Measurements from ENCODE around the gene DHCR7. TPM values are rescaled to one million over a fixed set of nuclear protein-coding genes. Genes with fewer than 3 reads are reported as not detected.

The DHCR7 gene
- total RNA-seq, 1 donor from 2014 or later: 208 TPM

GRCh38 chr11:71472357-71472885 lies 24.2 kb upstream of the DHCR7 start:
- Mint-ChIP-seq H3K9me3 (no peaks in the 10 kb centered on the region), H3K27me3 (ENCODE audit: low read depth) (no peaks in the 10 kb centered on the region), H3K36me3 (ENCODE audit: low read depth) (peaks cover 11% of the 10 kb centered on the region), H3K4me3 (no peak overlapping the region), H3K27ac (ENCODE audit: unreplicated experiment) (no peak overlapping the region), H3K4me1 (no peaks in the 10 kb centered on the region)
- DNase-seq (ENCODE audit: low read depth, low spot score): no peak
- TF ChIP-seq, protein P1, sequence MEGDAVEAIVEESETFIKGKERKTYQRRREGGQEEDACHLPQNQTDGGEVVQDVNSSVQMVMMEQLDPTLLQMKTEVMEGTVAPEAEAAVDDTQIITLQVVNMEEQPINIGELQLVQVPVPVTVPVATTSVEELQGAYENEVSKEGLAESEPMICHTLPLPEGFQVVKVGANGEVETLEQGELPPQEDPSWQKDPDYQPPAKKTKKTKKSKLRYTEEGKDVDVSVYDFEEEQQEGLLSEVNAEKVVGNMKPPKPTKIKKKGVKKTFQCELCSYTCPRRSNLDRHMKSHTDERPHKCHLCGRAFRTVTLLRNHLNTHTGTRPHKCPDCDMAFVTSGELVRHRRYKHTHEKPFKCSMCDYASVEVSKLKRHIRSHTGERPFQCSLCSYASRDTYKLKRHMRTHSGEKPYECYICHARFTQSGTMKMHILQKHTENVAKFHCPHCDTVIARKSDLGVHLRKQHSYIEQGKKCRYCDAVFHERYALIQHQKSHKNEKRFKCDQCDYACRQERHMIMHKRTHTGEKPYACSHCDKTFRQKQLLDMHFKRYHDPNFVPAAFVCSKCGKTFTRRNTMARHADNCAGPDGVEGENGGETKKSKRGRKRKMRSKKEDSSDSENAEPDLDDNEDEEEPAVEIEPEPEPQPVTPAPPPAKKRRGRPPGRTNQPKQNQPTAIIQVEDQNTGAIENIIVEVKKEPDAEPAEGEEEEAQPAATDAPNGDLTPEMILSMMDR (conservative IDR thresholded peaks at IDR 0.05): no peak

DNA sequence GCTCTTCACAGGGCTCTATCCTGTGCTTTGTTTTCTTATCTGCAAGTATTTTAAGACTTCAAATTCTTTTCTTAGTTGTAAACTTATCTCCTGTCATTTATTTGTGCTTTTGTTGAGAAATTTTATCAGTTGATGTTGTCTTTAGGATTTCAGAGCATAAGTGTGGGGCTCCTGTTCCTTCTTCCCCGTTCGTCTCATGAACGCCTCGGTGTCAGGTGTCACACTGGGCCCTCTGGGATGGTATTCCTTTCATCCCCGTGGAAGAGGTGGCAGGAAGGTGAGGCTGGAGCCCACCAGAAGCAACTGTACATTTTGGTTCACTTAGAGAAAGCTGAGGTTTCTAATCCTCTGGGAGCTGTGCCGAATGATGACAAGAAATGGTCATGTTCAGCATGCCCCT lies 22.8 kb upstream of the DHCR7 start:
- TF ChIP-seq, protein P1 (conservative IDR thresholded peaks at IDR 0.05): no peak
- H3K27me3 Mint-ChIP-seq (ENCODE audit: low read depth): no peaks in the 10 kb centered on the region
- no peaks in the 10 kb centered on the region for H3K9me3 Mint-ChIP-seq
- H3K27ac Mint-ChIP-seq (ENCODE audit: unreplicated experiment): no peak overlapping the region
- H3K4me1 Mint-ChIP-seq: no peaks in the 10 kb centered on the region
- no peak overlapping the region for H3K4me3 Mint-ChIP-seq
- no peak for DNase-seq (ENCODE audit: low read depth, low spot score)
- H3K36me3 Mint-ChIP-seq (ENCODE audit: low read depth): peaks cover 14% of the 10 kb centered on the region

GRCh38 chr11:71467164-71467563 lies 19.0 kb upstream of the DHCR7 start:
- H3K27ac Mint-ChIP-seq (ENCODE audit: unreplicated experiment): no peak overlapping the region
- no peaks in the 10 kb centered on the region for H3K27me3 Mint-ChIP-seq (ENCODE audit: low read depth)
- no peak for DNase-seq (ENCODE audit: low read depth, low spot score)
- TF ChIP-seq, protein P1 (conservative IDR thresholded peaks at IDR 0.05): no peak
- no peaks in the 10 kb centered on the region for H3K9me3 Mint-ChIP-seq
- no peak overlapping the region for H3K4me3 Mint-ChIP-seq
- peaks cover 20% of the 10 kb centered on the region for H3K36me3 Mint-ChIP-seq (ENCODE audit: low read depth)
- H3K4me1 Mint-ChIP-seq: peaks cover 13% of the 10 kb centered on the region

GRCh38 chr11:71466358-71466757 lies 18.2 kb upstream of the DHCR7 start:
- Mint-ChIP-seq H3K36me3 (ENCODE audit: low read depth) (peaks cover 22% of the 10 kb centered on the region), H3K27ac (ENCODE audit: unreplicated experiment) (no peak overlapping the region), H3K4me3 (no peak overlapping the region), H3K4me1 (peaks cover 13% of the 10 kb centered on the region), H3K9me3 (no peaks in the 10 kb centered on the region), H3K27me3 (ENCODE audit: low read depth) (no peaks in the 10 kb centered on the region)
- no peak for DNase-seq (ENCODE audit: low read depth, low spot score)
- TF ChIP-seq, protein P1 (conservative IDR thresholded peaks at IDR 0.05): no peak

DNA sequence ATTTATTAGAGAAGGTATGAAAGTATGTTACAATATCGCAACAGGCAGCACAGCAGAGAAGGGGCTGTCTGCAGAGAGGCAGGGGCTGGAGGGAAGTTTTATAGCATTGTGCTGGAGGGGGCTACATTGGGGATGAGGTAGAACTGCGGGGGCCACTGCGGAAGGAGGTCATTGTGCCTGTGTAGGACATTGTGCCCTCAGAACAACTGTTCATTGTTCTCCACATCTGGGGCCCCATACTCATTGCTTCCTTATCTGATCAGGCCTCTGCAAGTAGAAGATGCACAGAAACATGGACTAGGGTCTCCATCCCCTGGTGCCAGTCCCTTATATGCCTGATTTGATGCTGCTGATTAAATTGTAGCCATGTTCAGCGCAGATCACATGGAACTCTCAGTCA lies 16.9 kb upstream of the DHCR7 start:
- DNase-seq (ENCODE audit: low read depth, low spot score): no peak
- TF ChIP-seq, protein P1 (conservative IDR thresholded peaks at IDR 0.05): no peak
- Mint-ChIP-seq H3K4me3 (no peak overlapping the region), H3K4me1 (peaks cover 25% of the 10 kb centered on the region), H3K9me3 (no peaks in the 10 kb centered on the region), H3K27ac (ENCODE audit: unreplicated experiment) (peak overlapping the region; percentile 65), H3K36me3 (ENCODE audit: low read depth) (peaks cover 22% of the 10 kb centered on the region), H3K27me3 (ENCODE audit: low read depth) (no peaks in the 10 kb centered on the region)
